Activated T-cell treated with anti-CD3 and anti-CD28 coated beads, Interleukin-2, amount 50 U/mL, for 1 hour (primary cell): Measurements from ENCODE around the gene HYPK.
"Not testable (repeated sequence)": the region's sequence is repeated elsewhere in the genome, so short reads cannot be mapped to it uniquely, and the experiment has no call there.

Source experiments
- DNase-seq: peaks from one replicate; pipeline ENCODE4 v3.0.0-alpha.2; 2020

Gene HYPK

DNA sequence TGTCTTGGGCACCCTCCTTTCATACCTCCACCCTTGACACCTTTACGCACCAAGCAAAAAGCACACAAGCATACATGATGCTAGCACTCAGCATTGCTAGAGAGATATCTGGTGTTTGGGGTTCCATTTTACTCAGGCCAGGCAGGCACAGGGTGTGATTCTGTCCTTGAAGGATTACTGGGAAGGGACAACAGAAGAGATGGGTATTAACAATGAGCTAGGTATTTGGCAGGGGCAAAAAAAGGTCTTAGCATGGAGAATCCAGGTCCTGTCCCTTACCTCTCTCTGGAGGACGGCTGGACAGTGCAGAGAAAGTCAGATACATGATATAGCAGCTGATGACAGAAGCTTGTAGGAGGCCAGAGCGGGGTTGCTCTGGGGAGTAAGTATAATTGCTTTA is 3.8 kb upstream of the HYPK start:
- DNase-seq = no peak

GRCh38 chr15:43799209-43799944 is 1.0 kb upstream of the HYPK start:
- no peak for DNase-seq

DNA sequence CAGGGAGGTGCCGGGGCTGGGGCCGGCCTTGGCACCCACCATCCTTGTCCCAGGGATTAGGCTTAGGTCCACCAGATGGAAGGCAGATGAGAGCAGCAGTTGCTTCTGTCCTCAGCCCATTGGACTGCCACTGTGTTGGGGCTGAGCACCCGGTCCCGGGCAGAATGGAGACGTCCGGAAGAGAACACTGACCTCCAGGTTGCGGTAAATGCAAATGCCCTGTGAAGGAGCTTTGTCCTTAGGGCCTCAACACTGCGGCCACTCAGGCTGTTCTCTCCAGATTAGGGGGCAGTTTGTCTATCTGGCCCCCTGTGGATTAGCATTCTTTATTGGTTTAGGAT is 484 bp upstream of the HYPK start, which contains the start of gene SERINC4:
SERINC4 (minus strand) TSS at position 276 of the 341 bp plus-strand sequence; CDS start at position 42, 234 bp downstream.
- no peak for DNase-seq

DNA sequence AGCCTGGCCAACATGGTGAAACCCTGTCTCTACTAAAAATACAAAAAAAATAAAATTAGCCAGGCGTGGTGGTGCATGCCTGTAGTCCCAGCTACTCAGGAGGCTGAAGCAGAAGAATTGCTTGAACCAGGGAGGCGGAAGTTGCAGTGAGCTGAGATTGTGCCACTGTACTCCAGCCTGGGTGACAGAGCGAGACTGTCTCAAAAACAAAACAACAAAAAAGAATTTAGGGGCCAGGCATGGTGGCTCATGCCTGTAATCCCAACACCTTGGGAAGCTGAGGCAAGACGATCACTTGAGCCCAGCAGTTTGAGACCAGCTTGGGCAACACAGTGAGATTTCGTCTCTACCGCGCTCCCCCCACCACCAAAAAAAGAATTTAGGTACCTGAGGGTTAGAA is 2.3 kb downstream of the HYPK start:
- not testable (repeated sequence) for DNase-seq

- DNase-seq = no peak
These were observed 8.1 kb downstream of the HYPK start for GRCh38 chr15:43808435-43808950.

GRCh38 chr15:43808960-43809678 is 8.7 kb downstream of the HYPK start:
- no peak for DNase-seq

- DNase-seq = not testable (repeated sequence)
These were observed 14.7 kb downstream of the HYPK start for GRCh38 chr15:43815064-43815463.

DNA sequence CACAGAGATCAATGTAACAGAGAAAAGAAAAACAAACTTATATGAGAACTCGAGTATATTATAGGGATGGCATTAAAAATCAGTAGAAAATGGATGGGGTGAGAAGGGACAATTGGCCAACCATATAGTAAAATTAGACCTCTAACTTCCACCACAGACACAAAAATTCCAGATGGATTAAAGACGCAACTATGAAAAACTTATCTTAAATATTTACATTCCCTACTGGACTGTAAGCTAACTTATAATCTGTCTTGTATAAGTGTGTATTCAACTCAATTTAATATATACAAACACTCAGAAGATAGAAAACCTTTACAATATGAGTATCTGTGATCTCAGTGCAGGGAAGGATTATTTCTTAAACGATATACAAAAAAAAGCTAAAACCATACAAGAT is 21.1 kb downstream of the HYPK start:
- DNase-seq = no peak

- DNase-seq = peak; percentile 81
These were observed 24.2 kb downstream of the HYPK start, which contains the start of gene MFAP1 for GRCh38 chr15:43824302-43825246. TSS of gene MFAP1 (minus strand) at chr15:43824690. CDS start at chr15:43824569, 121 bp downstream.

GRCh38 chr15:43825305-43825704 is 24.9 kb downstream of the HYPK start:
- DNase-seq = not testable (repeated sequence)

DNA sequence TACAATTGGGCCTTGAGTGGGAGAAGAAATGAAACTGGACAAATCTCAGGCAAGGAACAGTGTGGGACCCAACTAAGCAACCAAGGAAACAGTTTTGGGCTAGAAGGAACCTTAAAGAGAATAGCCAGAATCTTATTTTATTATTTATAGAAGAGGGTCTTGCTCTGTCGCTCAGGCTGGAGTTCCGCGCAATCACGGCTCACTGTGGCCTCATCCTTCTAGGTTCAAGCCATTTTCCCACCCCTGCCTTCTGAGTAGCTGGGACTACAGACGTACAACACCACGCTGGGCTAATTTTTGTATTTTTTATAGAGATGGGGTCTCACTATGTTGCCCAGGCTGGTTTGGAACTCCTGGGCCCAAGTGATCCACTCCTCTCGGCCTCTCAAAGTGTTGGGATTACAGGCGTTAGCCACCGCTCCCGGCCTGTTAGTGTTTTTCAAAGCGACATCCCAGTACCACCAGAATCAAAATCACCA is 25.7 kb downstream of the HYPK start:
- DNase-seq = no peak

- DNase-seq = peak; percentile 69
These were observed 26.3 kb downstream of the HYPK start, which contains the start of gene WDR76 for GRCh38 chr15:43826508-43827341. TSS of gene WDR76 (plus strand) at chr15:43827002. CDS start at chr15:43827033, 31 bp downstream.

DNA sequence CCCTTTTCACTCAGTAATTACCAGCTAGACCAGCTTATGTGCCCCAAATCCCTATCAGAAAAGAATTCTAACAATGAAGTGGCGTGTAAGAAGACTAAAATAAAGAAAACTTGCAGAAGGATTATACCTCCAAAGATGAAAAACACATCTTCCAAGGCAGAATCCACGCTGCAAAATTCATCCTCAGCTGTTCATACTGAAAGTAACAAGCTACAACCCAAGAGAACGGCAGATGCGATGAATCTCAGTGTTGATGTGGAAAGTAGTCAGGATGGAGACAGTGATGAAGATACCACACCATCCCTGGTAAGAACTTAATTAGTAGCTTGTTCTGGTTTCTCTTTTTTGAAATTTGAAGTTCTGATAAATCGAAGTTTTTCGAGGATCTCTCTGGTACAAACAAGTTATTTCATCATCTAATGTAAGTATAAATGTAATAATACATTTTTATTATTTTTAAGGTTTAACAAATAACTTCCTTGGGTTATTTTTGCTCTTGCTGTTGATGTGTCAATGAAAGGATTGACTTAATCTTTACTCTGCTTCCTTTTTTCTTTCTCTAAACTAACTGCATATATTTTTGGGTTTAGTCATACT is 27.8 kb downstream of the HYPK start:
- DNase-seq = no peak

GRCh38 chr15:43829951-43830540 is 29.6 kb downstream of the HYPK start:
- DNase-seq = not testable (repeated sequence)

DNA sequence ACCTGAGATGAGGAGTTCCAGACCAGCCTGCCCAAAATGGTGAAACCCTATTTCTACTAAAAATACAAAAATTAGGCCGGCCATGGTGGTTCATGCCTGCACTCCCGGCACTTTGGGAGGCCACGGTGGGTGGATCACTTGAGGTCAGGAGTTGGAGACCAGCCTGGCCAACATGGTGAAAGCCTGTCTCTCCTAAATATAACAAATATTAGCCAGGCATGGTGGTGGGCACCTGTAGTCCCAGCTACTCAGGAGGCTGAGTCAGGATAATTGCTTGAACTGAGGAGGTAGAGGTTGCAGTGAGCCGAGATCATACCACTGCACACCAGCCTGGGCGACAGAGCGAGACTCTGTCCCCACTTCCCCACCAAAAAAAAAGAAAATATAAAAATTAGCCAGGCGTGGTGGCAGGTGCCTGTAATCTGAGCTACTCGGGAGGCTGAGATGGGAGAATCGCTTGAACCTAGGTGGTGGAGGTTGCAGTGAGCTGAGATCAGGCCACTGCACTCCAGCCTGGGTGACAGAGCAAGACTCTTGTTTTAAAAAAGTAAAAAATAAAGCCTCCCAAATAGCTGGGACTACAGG is 30.4 kb downstream of the HYPK start:
- not testable (repeated sequence) for DNase-seq

DNA sequence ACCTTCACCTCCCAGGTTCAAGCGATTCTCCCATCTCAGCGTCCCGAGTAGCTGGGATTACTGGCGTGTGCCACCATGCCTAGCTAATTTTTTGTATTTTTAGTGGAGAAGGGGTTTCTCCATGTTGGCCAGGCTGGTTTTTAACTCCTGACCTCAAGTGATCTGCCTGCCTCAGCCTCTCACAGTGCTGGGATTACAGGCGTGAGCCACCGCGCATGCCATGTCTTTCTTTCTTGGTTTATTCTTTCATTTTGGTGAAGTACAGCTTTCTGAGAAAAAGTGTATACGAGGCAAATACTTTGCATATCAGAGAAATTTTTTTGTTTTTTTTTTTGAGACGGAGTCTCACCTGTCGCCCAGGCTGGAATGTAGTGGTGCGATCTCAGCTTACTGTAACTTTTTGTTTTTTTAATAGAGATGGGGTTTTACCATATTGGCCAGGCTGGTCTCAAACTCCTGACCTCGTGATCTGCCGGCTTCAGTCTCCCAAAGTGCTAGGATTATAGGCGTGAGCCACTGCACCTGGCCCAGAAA is 31.2 kb downstream of the HYPK start:
- DNase-seq = not testable (repeated sequence)

DNA sequence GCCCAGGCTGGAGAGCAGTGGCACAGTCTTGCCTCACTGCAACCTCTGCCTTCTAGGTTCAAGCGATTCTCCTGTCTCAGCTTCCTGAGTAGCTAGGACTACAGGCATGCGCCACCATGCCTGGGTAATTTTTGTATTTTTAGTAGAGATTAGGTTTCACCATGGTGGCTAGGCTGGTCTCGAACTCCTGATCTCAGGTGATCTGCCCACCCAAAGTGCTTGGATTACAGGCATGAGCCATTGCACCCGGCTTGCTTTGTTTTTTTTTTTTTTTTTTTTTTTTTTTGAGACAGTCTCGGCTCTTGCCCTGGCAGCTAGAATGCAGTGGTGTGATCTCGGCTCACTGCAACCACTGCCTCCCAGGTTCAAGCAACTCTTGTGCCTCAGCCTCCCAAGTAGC is 32.1 kb downstream of the HYPK start:
- DNase-seq = not testable (repeated sequence)

- DNase-seq = no peak
These were observed 45.0 kb downstream of the HYPK start for GRCh38 chr15:43845421-43845820.

GRCh38 chr15:43851251-43851650 is 50.9 kb downstream of the HYPK start:
- no peak for DNase-seq

DNA sequence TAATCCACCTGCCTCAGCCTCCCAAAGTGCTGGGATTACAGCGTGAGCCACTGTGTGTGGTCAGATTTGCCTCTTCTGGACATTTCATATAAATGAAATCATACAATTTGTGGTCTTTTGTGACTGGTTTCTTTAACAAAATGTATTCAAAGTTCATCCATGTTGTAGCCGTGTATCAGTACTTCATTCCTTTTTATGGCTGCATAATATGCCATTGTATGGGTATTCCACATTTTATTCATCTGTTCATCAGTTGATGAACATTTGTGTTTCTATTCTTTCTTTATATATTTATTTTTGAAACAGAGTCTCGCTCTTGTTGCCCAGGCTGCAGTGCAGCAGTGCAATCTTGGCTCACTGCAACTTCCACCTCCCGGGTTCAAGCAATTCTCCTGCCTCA is 52.2 kb downstream of the HYPK start:
- DNase-seq = no peak
